Measurements from ENCODE around the gene CCDC54.

- TF ChIP-seq CTCF (IDR thresholded peaks at IDR 0.05) (no peak), POLR2AphosphoS5 (IDR thresholded peaks at IDR 0.05) (no peak)
Observed at GRCh38 chr3:107328069-107328468, 49.2 kb upstream of the CCDC54 start.

All from prostate gland (tissue), 2 donors.